Fibroblast of pulmonary artery (primary cell): ENCODE results near the gene PDZD2.
"Not testable (repeated sequence)": the region's sequence is repeated elsewhere in the genome, so short reads cannot be mapped to it uniquely, and the experiment has no call there.

Experiments used
- DNase-seq: peaks from one replicate; pipeline ENCODE4 v3.0.0-alpha.2; 2010; ENCODE audit warnings: low read depth
- H3K4me3 ChIP-seq: replicated peaks from 2 replicates; pipeline ENCODE4 v1.5.1; 2011; ENCODE audit warnings: low read depth, mild to moderate bottlenecking, control low read depth, low read length, moderate library complexity
- TF ChIP-seq, protein P1 (sequence below): IDR thresholded peaks from 2 replicates; pipeline ENCODE4 v1.5.1; 2011; ENCODE audit warnings: mild to moderate bottlenecking, control low read depth, low read length, inconsistent platforms; ENCODE audit errors: missing control alignments

The PDZD2 gene

DNA sequence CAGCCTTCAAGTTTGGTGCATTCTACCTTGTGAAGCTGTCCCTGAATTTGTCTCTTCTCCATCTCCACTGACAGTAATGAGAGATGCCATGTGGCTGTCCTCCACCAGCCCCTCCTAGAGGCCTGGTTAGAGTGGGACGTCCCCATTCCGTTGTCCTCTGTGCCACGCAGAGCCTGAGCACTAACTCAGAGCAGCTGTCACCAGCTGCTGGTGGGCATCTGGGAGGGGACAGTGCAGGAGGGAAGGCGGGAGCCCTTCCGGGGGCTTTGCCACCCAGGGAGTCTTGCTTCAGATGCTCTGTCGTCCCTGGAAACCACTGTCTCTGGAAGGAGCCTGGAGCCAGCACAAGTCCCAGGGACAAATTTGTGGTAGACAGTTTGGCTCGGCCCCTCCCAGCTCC, 78.6 kb downstream of the PDZD2 start:
- TF ChIP-seq, protein P1, sequence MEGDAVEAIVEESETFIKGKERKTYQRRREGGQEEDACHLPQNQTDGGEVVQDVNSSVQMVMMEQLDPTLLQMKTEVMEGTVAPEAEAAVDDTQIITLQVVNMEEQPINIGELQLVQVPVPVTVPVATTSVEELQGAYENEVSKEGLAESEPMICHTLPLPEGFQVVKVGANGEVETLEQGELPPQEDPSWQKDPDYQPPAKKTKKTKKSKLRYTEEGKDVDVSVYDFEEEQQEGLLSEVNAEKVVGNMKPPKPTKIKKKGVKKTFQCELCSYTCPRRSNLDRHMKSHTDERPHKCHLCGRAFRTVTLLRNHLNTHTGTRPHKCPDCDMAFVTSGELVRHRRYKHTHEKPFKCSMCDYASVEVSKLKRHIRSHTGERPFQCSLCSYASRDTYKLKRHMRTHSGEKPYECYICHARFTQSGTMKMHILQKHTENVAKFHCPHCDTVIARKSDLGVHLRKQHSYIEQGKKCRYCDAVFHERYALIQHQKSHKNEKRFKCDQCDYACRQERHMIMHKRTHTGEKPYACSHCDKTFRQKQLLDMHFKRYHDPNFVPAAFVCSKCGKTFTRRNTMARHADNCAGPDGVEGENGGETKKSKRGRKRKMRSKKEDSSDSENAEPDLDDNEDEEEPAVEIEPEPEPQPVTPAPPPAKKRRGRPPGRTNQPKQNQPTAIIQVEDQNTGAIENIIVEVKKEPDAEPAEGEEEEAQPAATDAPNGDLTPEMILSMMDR, result no peak
- H3K4me3 ChIP-seq, result no peak overlapping the region
- no peak for DNase-seq

DNA sequence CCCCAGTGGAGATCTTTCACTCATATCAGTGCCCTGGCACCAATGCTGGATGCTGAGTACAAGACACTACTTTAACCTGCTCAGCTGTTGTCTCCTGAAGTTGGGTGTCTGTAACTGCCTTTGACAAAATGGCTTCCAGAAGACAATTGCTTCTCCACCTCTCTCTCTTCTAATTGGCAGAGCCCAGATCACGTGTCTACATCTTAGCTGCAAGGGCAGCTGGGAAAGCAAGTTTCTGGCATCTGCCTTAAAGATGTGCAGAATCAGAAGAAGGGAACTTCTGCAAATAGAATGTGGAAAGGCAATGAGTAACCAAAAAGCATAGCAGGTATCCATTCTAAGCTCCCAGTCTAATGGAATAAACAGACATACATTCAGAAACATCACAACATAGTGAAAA, 81.1 kb downstream of the PDZD2 start:
- TF ChIP-seq, protein P1, result no peak
- H3K4me3 ChIP-seq, result no peak overlapping the region
- DNase-seq, result no peak

DNA sequence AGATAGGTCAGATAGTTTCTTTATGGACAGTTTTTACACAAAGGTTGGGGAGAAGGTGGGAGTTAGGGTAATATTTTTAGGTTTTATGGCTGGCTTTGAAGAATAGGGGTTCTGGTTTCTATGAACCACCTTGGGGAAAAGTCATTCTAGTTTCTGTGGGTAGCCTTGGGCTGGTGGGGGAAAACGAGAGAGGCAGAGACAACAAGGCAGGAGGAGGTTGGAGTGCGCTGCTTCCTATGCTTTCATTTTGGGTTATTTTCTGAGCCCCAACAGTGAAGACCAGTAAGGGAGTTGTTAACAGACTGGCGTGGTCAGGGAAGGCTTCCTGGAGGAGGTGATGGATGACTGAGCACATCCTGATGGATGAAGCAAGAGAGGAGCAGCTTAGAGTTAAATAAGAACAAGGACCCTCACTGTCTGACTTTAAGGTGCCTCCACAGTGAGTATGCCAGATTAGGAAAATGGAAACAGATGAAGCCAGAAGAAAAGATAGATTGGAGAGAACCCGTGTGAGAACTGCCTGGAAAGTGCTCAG, 81.9 kb downstream of the PDZD2 start:
- DNase-seq, result no peak
- no peak overlapping the region for H3K4me3 ChIP-seq
- TF ChIP-seq, protein P1, result no peak

DNA sequence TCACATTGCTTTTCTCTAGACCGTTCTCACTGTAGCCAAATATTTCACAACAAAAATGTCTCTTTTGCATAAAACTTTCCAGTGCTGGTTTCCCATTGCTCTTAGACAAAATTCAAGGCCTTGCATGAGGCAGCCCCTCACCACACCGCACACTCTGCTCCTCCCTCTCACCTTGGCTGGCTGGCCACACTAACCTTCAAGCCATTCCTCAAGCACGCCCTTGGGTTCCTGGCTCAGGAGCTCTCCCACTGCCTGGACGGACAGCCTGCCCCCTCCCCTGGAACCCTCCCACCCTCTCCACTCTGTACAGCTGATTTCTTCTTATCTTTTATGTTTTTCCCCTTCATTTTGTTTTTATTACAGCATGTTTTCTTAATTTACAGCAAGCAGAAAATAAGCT, 83.2 kb downstream of the PDZD2 start:
- DNase-seq, result no peak
- no peak overlapping the region for H3K4me3 ChIP-seq
- TF ChIP-seq, protein P1, result no peak

DNA sequence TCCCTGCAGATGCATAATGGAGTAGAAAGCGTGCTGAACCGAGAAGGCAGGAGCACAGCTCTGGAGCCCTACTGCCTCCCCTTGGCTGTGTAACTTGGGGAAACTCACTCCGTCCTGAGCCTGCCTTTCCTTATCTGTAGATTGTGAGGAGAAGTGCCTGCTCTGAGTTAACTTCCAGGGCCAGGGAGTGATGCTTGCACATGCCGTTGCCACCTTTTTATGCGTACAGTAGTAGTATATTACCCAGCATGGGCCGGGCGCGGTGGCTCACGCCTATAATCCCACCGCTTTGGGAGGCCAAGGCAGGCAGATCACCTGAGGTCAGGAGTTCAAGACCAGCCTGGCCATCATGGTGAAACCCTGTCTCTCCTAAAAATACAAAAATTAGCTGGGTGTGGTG, 87.1 kb downstream of the PDZD2 start:
- TF ChIP-seq, protein P1, result no peak
- DNase-seq, result no peak
- no peak overlapping the region for H3K4me3 ChIP-seq

DNA sequence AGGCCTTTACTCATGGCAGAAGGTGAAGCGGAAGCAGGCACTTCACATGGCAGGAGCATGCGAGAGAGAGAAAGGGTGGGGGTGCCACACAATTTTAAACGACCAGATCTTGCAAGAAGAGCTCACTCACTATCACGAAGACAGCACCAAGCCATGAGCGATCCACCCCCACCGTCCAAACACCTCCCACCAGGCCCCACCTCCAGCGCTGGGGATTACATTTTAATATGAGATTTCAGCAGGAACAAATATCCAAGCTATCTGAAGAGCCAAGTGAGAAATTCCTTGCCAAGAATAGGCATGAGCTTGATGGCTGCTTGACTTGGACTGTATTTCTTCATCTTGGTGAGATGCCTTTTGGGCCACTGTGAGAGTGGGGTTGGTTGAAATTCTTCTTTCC, 88.0 kb downstream of the PDZD2 start:
- TF ChIP-seq, protein P1, result no peak
- no peak overlapping the region for H3K4me3 ChIP-seq
- DNase-seq, result no peak

DNA sequence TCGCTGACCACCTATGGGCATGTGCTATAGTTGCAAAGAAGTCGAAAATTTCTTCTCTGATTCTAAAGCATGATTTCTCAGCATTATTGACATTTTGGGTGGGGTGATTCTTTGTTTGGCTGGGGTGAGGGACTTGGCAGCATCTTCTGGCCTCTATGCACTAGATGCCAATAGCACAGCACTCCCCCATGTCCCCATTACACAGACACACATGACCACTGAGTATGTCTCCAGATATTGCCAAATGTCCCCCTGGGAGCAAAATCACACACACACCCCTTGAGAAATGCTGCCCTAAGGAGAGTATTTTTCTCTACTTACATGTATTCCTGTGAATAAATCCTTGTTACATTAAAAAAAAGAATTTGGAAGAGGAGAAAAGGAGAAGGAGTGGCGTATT, 89.1 kb downstream of the PDZD2 start:
- TF ChIP-seq, protein P1, result no peak
- no peak overlapping the region for H3K4me3 ChIP-seq
- no peak for DNase-seq

DNA sequence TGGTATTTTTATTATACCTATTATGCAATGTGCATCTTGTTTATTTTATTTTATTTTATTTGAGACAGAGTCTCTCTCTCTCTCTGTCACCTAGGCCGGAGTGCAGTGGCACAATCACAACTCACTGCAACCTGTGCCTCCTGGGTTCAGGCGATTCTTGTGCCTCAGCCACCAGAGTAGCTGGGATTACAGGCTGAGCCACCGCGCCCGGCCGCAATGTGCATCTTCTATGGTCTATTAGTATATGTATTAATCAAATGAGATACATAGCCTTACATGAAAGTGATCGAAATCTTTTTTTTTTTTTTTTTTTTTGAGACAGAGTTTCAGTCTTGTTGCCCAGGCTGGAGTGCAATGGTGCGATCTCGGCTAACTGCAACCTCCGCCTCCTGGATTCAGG, 89.9 kb downstream of the PDZD2 start:
- not testable (repeated sequence) for H3K4me3 ChIP-seq

More for the DNA sequence above, 89.9 kb downstream of the PDZD2 start:
- DNase-seq, result not testable (repeated sequence)
